ENCODE measurements around the gene LHCGR. TPM values are rescaled to one million over a fixed set of nuclear protein-coding genes. Genes with fewer than 3 reads are reported as not detected.

Gene LHCGR
- total RNA-seq, 1 donor from 2014 or later, result not detected

- no peak for ATAC-seq (ENCODE audit: low read depth)
- H3K36me3 Mint-ChIP-seq (ENCODE audit: low read depth), result no peaks in the 10 kb centered on the region
- no peak overlapping the region for H3K27ac Mint-ChIP-seq
- peaks cover 2% of the 10 kb centered on the region for H3K27me3 Mint-ChIP-seq
- H3K4me1 Mint-ChIP-seq, result no peaks in the 10 kb centered on the region
- ChIA-PET CTCF (no interaction called here), POLR2A (no interaction called here)
- no peak for TF ChIP-seq CTCF (IDR thresholded peaks at IDR 0.05)
- intact Hi-C loops (cut with micrococcal nuclease), result no loop called here
- no peak for DNase-seq
- no peak overlapping the region for H3K4me3 Mint-ChIP-seq
- H3K9me3 Mint-ChIP-seq, result no peaks in the 10 kb centered on the region
Measured at GRCh38 chr2:48790407-48791170, 35.1 kb upstream of the LHCGR start.

GRCh38 chr2:48787580-48787979 is 32.1 kb upstream of the LHCGR start:
- CTCF ChIA-PET, result no interaction called here
- ATAC-seq (ENCODE audit: low read depth) (no peak), DNase-seq (no peak)
- Mint-ChIP-seq H3K36me3 (ENCODE audit: low read depth) (no peaks in the 10 kb centered on the region), H3K27me3 (no peaks in the 10 kb centered on the region), H3K4me1 (no peaks in the 10 kb centered on the region), H3K27ac (no peak overlapping the region), H3K9me3 (no peaks in the 10 kb centered on the region), H3K4me3 (no peak overlapping the region)
- POLR2A ChIA-PET, result no interaction called here
- intact Hi-C loops (cut with micrococcal nuclease), result no loop called here
- no peak for TF ChIP-seq CTCF (IDR thresholded peaks at IDR 0.05)

GRCh38 chr2:48781366-48781765 is 25.8 kb upstream of the LHCGR start:
- Mint-ChIP-seq H3K4me1 (no peaks in the 10 kb centered on the region), H3K27me3 (no peaks in the 10 kb centered on the region), H3K4me3 (no peak overlapping the region), H3K27ac (no peak overlapping the region), H3K36me3 (ENCODE audit: low read depth) (no peaks in the 10 kb centered on the region), H3K9me3 (no peaks in the 10 kb centered on the region)
- DNase-seq, result no peak
- ATAC-seq (ENCODE audit: low read depth), result no peak
- no peak for TF ChIP-seq CTCF (IDR thresholded peaks at IDR 0.05)
- intact Hi-C loops (cut with micrococcal nuclease), result no loop called here
- ChIA-PET POLR2A (no interaction called here), CTCF (no interaction called here)

GRCh38 chr2:48779019-48779716 is 23.6 kb upstream of the LHCGR start:
- Mint-ChIP-seq H3K27me3 (no peaks in the 10 kb centered on the region), H3K9me3 (no peaks in the 10 kb centered on the region), H3K4me1 (no peaks in the 10 kb centered on the region), H3K4me3 (no peak overlapping the region), H3K27ac (no peak overlapping the region), H3K36me3 (ENCODE audit: low read depth) (no peaks in the 10 kb centered on the region)
- DNase-seq, result no peak
- ATAC-seq (ENCODE audit: low read depth), result no peak
- intact Hi-C loops (cut with micrococcal nuclease), result no loop called here
- CTCF ChIA-PET, result no interaction called here
- POLR2A ChIA-PET, result no interaction called here
- no peak for TF ChIP-seq CTCF (IDR thresholded peaks at IDR 0.05)

GRCh38 chr2:48774251-48774650 is 18.7 kb upstream of the LHCGR start:
- no peak overlapping the region for H3K27ac Mint-ChIP-seq
- peaks cover 1% of the 10 kb centered on the region for H3K27me3 Mint-ChIP-seq
- no peak for DNase-seq
- no peak overlapping the region for H3K4me3 Mint-ChIP-seq
- no peaks in the 10 kb centered on the region for H3K36me3 Mint-ChIP-seq (ENCODE audit: low read depth)
- H3K9me3 Mint-ChIP-seq, result no peaks in the 10 kb centered on the region
- POLR2A ChIA-PET, result no interaction called here
- no peak for TF ChIP-seq CTCF (IDR thresholded peaks at IDR 0.05)
- H3K4me1 Mint-ChIP-seq, result no peaks in the 10 kb centered on the region
- no peak for ATAC-seq (ENCODE audit: low read depth)
- intact Hi-C loops (cut with micrococcal nuclease), result no loop called here
- CTCF ChIA-PET, result no interaction called here
